NCI-H446 treated with DMSO at 0.1 percent for 48 hours (cell line): ENCODE measurements around the gene PANK4.
"Not testable (repeated sequence)": the region's sequence is repeated elsewhere in the genome, so short reads cannot be mapped to it uniquely, and the experiment has no call there.

Source experiments
- DNase-seq: peaks from one replicate; lab custom pipeline; 2025; lab: John Stamatoyannopoulos, UW

Gene PANK4

GRCh38 chr1:2460203-2460602, 66.2 kb downstream of the PANK4 start:
- no peak for DNase-seq

GRCh38 chr1:2459757-2460156, 66.6 kb downstream of the PANK4 start:
- DNase-seq = no peak

GRCh38 chr1:2459102-2459753, 67.2 kb downstream of the PANK4 start:
- not testable (repeated sequence) for DNase-seq

GRCh38 chr1:2458687-2459086, 67.7 kb downstream of the PANK4 start:
- DNase-seq = no peak
